Upper lobe of right lung (tissue), 1 donor: ENCODE measurements around the gene PRKCB. TPM values are rescaled to one million over a fixed set of nuclear protein-coding genes. Genes with fewer than 3 reads are reported as not detected.

ENCODE experiments used
- ATAC-seq: fragments of 200-7000 bp; cut with Tn5 transposase; one replicate; pipeline ENCODE4 v1.9.1; 2020; ENCODE audit warnings: mild to moderate bottlenecking, moderate library complexity
- DNase-seq: peaks from one replicate; pipeline ENCODE4 v3.0.0-alpha.2; 2020
- H3K27ac ChIP-seq: fragments of 200-600 bp; one replicate; pipeline ENCODE4 v1.8.0; 2022
- H3K27me3 ChIP-seq: fragments of 200-600 bp; one replicate; pipeline ENCODE4 v1.8.0; 2022; ENCODE audit warnings: mild to moderate bottlenecking
- H3K36me3 ChIP-seq: fragments of 200-600 bp; one replicate; pipeline ENCODE4 v1.8.0; 2022
- H3K4me1 ChIP-seq: fragments of 200-600 bp; one replicate; pipeline ENCODE4 v1.8.0; 2022
- H3K4me3 ChIP-seq: fragments of 200-600 bp; one replicate; pipeline ENCODE4 v1.8.0; 2022; ENCODE audit warnings: mild to moderate bottlenecking
- H3K9me3 ChIP-seq: fragments of 200-600 bp; one replicate; pipeline ENCODE4 v1.8.0; 2022
- intact Hi-C: fragments of 100-400 bp; cut with DNase I; formaldehyde crosslinking; loops from one replicate; pipeline ENCODE4 v1.11.0; 2022
- total RNA-seq: library from RNA; stranded (reverse); fragmentation: NEBNext Ultra II Directional; extraction: Animal tissue kit (Norgen Biotek cat#: 25700); gene quantifications from one replicate; pipeline ENCODE4 v1.2.1, GENCODE V29; 2021
- TF ChIP-seq, protein P1 (sequence below): fragments of 200-600 bp; IDR thresholded peaks from one replicate; pipeline ENCODE4 v1.8.0; 2022; ENCODE audit warnings: antibody characterized with exemption
- donor health status: DM: no; HTN: yes; CAD: no; lungs with severe emphysema.

The PRKCB gene
- total RNA-seq, 1 donor from 2014 or later: 25.2 TPM

DNA sequence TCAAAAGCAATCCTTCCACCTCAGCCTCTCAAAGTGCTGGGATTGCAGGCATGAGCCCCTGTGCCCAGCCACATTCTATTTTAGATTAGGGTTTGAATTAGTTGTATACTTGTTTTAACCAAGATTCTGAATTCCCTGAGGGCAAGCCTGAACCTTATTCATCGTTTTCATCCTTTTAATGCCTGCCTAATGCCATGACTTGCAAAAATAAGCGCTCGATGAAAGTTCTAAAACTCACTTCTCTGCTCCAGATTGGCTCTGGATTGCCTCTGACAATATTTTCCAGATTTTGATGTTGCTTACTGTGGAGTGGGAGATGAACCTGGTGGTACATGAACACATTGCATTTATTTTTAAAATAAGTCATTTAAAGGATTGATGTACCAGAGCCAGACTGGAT lies 329.5 kb downstream of the PRKCB start:
- TF ChIP-seq, protein P1, sequence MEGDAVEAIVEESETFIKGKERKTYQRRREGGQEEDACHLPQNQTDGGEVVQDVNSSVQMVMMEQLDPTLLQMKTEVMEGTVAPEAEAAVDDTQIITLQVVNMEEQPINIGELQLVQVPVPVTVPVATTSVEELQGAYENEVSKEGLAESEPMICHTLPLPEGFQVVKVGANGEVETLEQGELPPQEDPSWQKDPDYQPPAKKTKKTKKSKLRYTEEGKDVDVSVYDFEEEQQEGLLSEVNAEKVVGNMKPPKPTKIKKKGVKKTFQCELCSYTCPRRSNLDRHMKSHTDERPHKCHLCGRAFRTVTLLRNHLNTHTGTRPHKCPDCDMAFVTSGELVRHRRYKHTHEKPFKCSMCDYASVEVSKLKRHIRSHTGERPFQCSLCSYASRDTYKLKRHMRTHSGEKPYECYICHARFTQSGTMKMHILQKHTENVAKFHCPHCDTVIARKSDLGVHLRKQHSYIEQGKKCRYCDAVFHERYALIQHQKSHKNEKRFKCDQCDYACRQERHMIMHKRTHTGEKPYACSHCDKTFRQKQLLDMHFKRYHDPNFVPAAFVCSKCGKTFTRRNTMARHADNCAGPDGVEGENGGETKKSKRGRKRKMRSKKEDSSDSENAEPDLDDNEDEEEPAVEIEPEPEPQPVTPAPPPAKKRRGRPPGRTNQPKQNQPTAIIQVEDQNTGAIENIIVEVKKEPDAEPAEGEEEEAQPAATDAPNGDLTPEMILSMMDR: no peak
- H3K36me3 ChIP-seq: no peaks in the 10 kb centered on the region
- no peaks in the 10 kb centered on the region for H3K27me3 ChIP-seq
- H3K27ac ChIP-seq: no peak overlapping the region
- H3K4me1 ChIP-seq: no peaks in the 10 kb centered on the region
- ATAC-seq (no peak), DNase-seq (no peak)
- intact Hi-C loops: no loop called here
- no peak overlapping the region for H3K4me3 ChIP-seq
- H3K9me3 ChIP-seq: no peaks in the 10 kb centered on the region

DNA sequence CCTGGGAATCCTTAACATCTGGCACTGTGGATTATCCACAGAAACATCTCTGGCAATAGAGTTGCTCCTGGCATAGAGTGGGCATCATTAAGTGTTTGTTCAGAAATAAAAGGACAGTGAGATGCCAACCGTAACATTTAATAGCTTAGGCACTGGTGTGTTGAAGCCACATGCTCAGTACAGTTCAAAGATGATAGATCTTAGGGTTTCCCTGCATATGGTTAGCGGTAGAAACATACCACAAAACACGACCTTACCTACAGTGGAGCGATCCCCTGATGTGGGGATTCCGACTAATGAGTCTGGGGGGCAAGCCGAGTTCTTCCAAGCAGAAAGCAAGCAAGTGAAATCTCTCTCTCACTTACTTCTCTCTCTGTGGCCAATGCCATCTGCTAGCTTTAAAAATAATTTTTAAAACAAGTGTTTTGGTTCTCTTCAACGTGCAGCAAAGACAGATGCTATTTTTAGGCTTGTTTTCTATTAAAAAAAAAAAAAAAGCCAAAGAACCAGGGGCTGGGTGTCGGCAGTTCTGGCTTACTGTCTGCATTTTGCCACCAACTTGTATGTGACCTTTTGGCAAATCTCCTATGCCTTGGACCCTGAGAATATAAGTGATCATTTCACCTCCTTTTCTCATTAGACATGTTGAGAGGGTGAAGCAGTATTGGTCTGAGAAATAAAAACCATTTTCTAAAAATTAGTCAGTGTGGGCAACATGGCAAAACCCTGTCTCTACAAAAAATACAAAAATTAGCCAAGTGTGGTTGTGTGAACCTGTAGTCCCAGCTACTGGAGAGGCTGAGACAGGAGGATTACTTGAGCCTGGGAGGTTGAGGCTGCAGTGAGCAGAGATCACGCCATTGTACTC lies 331.1 kb downstream of the PRKCB start:
- H3K9me3 ChIP-seq: no peaks in the 10 kb centered on the region
- H3K4me1 ChIP-seq: no peaks in the 10 kb centered on the region
- no peak for ATAC-seq
- no peaks in the 10 kb centered on the region for H3K27me3 ChIP-seq
- H3K4me3 ChIP-seq: no peak overlapping the region
- no peak for DNase-seq
- H3K27ac ChIP-seq: no peak overlapping the region
- intact Hi-C loops: no loop called here
- no peaks in the 10 kb centered on the region for H3K36me3 ChIP-seq
- TF ChIP-seq, protein P1: no peak

DNA sequence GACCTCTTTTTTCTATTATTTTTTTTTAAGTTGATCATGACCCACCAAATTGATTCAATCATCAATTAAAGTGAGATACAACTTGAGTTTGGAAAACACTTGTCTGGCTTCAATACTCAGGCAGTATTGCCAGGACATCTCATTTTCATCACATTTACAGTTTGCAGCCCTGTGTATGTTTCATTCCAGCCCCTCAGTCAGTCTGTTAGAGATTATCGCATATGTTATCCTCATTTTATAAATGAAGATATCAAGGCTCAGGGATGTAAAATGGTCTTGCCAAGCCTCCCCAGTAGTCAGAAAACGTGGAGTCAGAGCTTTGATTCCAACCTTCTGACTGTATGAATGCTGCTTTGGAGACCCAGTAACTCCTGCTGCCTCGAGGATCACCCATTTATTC lies 333.1 kb downstream of the PRKCB start:
- ATAC-seq (no peak), DNase-seq (no peak)
- intact Hi-C loops: no loop called here
- Histone ChIP-seq H3K36me3 (no peaks in the 10 kb centered on the region), H3K9me3 (no peaks in the 10 kb centered on the region), H3K4me3 (no peak overlapping the region), H3K27me3 (no peaks in the 10 kb centered on the region), H3K4me1 (no peaks in the 10 kb centered on the region), H3K27ac (no peak overlapping the region)
- TF ChIP-seq, protein P1: no peak

- intact Hi-C loops: no loop called here
Observed at GRCh38 chr16:24170407-24170806, 334.6 kb downstream of the PRKCB start.

DNA sequence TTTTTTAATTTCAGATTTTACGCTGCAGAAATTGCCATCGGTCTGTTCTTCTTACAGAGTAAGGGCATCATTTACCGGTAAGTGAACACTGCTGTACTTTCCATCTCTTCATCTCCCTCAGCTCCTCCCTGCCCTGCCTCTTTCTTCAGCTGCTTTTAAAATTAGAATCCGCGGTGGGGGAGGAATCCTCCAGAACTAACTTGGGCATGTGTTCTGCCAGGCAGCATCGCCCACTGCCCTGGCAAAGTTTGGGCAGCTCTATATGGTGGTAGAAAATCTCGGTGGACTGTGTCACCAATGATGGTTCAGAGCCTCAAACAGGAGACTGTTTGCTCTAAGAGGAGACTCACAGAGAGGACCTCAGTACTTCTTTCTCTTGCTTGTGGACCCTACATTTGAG lies 338.7 kb downstream of the PRKCB start:
- DNase-seq: no peak
- Histone ChIP-seq H3K27ac (no peak overlapping the region), H3K36me3 (no peaks in the 10 kb centered on the region), H3K27me3 (no peaks in the 10 kb centered on the region), H3K4me1 (no peaks in the 10 kb centered on the region), H3K9me3 (no peaks in the 10 kb centered on the region), H3K4me3 (no peak overlapping the region)
- ATAC-seq: no peak
- intact Hi-C loops: no loop called here
- TF ChIP-seq, protein P1: no peak

More at GRCh38 chr16:24170407-24170806, 334.6 kb downstream of the PRKCB start:
- no peaks in the 10 kb centered on the region for H3K27me3 ChIP-seq
- no peaks in the 10 kb centered on the region for H3K9me3 ChIP-seq
- no peaks in the 10 kb centered on the region for H3K4me1 ChIP-seq
- no peaks in the 10 kb centered on the region for H3K36me3 ChIP-seq
- H3K27ac ChIP-seq: no peak overlapping the region
- ATAC-seq (no peak), DNase-seq (no peak)
- H3K4me3 ChIP-seq: no peak overlapping the region
- TF ChIP-seq, protein P1: no peak
